Activated naive CD8-positive, alpha-beta T cell treated with anti-CD3 and anti-CD28 coated beads, Interleukin-2, amount 50 U/mL, for 16 hours (primary cell): ENCODE measurements around the gene TMED7.

Experiments
- DNase-seq: peaks from one replicate; pipeline ENCODE4 v3.0.0-alpha.2; 2020; ENCODE audit warnings: low read depth, low spot score

The TMED7 gene

GRCh38 chr5:115627295-115627865 is 1.5 kb upstream of the TMED7 start:
- DNase-seq = no peak

GRCh38 chr5:115626445-115626823 is 598 bp upstream of the TMED7 start:
- no peak for DNase-seq

DNA sequence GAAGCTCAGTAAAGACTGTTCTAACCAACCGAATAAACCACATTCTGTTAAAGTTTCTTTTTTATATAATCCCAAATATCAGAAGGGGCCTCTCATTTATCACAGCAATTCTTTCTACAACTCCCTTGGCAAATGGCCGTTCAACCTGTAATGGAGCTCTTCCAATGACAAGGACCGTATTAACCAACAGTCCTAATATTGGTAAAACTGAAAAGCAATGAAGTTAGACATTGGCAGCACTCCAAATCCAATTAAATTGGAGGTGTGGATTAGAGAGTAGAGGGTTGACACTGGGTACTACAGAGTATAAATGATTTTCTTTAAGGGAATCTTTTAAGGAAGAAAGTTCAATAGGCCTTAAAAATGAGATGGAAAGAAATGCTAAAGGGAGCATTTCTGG is 842 bp downstream of the TMED7 start:
- DNase-seq = no peak

GRCh38 chr5:115623658-115624057 is 2.2 kb downstream of the TMED7 start:
- no peak for DNase-seq

DNA sequence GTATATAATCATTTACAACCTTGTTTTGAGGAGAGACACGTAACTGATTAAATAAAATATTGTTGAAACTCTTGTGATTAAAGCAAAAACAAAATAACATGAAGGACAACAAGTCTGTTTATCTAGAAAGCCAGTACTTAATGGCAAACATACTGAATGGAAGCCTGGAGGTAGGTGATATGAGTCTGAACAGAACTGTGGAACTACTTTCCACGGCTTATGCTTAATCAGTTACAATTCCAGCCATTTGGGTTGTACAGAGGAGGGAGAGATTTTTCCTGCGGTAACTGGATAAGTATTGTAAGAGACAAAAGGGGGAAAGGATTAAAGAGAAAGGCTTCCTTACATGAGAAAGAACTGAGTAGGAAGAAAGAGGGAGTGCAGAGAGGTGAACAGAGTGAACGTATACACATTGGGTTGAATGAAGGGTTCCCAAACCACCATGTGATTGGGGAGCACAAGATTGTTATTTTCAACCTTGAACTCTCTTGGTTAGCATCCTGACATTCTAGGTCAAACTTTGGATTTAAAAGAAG is 4.4 kb downstream of the TMED7 start:
- DNase-seq = no peak

GRCh38 chr5:115616892-115617291 is 8.9 kb downstream of the TMED7 start:
- DNase-seq = no peak

- no peak for DNase-seq
Observed at GRCh38 chr5:115616472-115616871, 9.4 kb downstream of the TMED7 start.

DNA sequence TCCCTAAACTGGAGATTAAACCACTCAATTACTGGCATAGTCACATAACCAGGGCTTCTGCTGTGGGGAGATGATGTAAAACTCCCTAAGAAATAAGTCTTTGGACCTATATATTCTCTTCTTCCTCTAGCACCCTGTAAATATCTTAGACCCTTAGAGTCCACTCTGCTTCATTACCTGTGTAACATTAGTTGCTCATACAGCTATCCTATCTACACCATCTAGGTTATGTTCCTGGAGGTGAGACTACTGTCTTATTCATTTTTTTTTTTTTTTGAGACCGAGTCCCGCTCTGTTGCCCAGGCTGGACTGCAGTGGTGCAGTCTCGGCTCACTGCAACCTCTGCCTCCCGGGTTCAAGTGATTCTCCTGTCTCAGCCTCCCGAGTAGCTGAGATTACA is 14.0 kb downstream of the TMED7 start:
- no peak for DNase-seq

- no peak for DNase-seq
Observed at GRCh38 chr5:115607935-115608334, 17.9 kb downstream of the TMED7 start.

- DNase-seq = no peak
Observed at GRCh38 chr5:115605436-115605835, 20.4 kb downstream of the TMED7 start.

- no peak for DNase-seq
Observed at GRCh38 chr5:115602591-115603125, 23.2 kb downstream of the TMED7 start.

DNA sequence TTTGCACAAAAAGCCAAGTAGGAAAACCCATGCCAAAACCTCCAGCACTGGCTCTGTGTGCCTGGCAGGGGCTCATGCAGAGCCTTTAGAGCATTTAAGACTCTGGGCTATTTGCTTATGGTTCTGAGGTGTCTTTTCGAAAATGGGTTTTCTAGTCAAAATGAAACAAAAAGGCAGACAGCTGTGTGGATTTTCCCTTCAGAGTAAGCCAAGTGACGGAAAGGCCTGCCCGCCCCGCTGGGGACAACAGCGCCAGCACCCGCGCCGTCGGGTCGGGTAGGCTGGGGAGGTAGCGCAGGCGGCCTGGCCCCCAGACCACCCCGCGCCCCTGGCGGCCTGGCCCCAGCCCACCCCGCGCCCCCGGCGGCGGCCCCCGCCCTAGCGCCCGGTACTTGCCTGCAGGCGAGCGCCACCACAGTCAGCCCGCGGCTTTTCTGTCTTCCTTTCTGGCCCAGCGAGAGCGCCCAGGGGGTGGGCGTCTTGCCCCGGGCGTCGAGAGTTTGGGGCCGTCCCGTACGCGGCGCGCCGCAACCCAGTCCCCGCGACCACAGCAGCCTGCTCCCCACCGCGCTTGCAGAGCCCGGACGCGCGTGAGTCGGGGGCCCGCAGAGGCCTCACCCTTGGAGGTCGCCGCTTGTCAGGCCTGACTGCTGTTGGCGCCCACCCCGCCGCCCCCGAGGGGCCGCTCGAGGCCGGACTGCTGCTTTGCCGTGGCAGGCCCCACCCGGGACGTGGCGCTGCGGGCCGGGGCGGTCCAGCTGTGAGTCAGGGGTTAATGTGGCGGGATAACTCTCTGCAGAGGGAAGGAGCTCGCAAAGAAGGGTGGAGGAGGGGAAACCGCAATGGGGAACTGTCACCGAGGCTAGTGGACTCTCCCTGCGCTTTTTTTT is 23.9 kb downstream of the TMED7 start, which contains the start of gene TICAM2:
Gene TICAM2, minus strand, starts transcription at position 779 of the 890 bp plus-strand sequence. CDS start 21,223 bp downstream, outside the sequence.
- DNase-seq = peak; percentile 26

GRCh38 chr5:115600766-115601165 is 25.1 kb downstream of the TMED7 start:
- DNase-seq = no peak

- no peak for DNase-seq
Observed at GRCh38 chr5:115599924-115600323, 25.9 kb downstream of the TMED7 start.

DNA sequence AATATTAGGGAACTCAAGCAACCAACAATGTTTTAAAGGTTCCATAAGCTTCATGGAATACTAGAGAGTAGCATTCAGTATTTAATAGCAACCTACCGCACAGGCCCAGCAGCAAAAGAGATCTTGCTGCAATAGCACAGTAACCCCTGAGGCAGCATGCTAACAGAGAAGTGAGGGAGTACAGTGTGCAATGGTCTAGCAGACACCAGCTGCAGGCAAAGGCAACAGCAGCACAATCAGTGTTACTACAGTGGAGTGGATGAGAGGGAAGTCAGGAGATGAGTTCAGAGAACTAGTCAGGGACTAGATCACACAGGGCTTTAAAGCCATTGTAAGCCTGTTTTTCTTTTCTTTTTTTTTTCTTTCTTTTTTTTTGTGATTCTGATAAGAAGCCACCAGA is 26.3 kb downstream of the TMED7 start:
- no peak for DNase-seq

DNA sequence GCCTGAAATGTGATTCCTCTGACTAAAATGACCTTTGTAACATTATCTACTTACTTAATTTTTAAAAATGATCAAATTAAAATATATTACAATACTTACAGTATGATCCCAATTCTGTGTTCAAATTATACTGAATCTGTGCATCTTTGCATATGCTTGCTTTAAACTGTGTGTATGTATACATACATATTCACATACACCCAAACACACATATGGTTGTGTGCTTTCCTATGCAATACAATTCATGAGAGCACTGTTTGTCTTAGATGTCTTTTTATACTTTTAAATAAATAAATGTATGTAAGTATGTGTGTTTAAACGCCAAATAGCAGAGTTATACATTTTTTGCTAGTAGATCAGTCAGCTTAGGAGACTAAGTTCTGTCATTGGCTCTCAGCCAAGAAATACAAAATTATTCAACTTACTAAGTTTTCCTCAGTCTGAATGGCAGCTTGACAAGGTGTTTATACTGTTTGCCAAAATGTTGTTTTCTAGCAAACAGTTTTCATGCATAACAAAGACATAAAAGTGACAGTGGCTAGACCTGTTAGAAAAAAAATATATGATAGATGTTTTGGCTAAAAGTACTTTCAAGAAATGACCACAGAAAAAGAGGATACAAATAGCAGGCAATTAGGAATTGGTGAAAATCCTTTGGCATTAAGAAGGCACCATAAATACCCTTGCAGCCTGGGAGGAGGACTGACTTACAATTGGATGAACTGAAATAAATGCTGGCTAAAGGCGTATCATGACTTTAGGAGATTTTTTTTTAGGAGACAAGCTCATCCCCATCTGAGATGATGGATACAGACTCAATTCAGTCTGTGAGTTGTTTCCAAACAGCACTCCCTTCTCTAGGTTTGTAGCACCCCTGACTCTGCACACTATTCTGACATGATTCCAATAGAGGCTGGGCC is 31.4 kb downstream of the TMED7 start:
- DNase-seq = no peak

DNA sequence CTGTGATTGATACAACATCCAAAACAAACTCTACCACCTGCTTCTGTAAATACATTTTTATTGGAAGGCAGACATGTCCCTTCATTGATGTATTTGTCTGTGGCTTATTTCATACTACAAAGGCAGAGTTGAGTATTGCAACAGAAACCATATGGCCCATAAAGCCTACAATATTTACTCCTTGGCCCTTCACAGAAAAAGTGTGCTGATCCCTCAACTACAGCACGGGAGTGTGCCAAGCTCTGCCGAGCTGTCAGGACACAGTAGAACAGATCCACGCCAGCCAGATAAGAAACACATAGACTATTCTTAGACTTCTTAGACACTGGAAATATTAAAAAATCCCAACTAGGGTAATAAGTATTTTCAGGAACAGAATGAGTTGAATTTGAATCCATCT is 36.8 kb downstream of the TMED7 start:
- no peak for DNase-seq

DNA sequence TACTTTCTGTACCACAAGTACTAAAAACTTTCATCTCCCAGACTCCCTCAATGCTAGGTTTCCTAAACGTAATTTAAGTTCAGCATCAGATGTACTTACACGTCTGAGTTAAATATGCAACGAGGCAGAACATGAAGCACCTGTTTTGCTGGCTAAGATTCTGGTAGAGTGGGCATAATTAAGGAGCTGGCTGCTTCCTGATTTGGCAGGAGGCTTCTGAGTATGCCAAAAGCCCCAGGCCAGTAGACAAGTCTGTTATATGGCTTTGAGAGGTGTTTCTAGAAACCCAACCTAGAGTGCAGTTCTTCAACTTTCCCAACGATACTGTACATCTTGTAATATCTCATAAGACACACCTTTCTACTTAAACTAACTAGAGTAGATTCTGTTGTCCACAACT is 37.2 kb downstream of the TMED7 start:
- DNase-seq = no peak

- DNase-seq = no peak
Observed at GRCh38 chr5:115586525-115587146, 39.2 kb downstream of the TMED7 start.

DNA sequence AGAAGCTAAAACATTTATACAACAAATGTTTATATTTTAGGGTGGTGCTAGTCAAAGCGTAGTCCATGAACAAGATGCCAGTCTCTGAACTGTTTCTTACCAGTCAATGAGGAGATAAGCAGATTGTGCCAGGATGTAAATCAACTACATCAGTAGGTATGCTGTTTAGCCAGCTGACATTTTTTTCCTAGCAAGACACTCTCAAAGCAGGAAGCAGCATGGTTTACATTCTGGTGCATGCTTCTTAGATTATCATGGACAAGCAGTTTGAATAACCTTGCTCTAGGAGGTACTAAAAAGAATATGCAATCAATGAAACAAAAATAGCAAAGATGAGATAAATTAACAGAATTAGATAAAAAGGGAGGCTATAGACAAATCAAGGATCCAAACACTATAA is 40.6 kb downstream of the TMED7 start:
- no peak for DNase-seq

DNA sequence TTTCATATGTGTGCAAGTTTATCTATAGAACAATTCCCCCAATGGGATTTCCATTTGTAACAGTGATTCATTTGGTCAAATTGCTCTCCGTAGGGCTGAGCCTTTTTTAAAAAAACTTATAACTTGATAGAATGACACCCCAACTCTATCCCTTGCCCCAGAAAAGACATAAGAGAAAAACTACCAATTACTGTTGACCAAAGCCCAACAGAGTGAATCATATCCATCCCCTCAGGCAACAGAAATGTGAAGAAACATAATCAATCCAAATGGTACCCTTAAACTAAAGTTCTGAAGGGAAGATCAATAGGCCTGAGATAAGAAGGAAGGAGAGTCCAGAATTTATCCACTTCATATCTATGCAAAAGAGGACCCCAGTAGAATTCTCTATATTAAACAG is 41.3 kb downstream of the TMED7 start:
- no peak for DNase-seq
